K562 (cell line): ENCODE results near the gene NLRP12.
"Not testable (repeated sequence)": the region's sequence is repeated elsewhere in the genome, so short reads cannot be mapped to it uniquely, and the experiment has no call there.

ENCODE experiments used
- ATF2 ChIP-seq: sonication (generic); formaldehyde crosslinking; IDR thresholded peaks from 2 replicates; pipeline ENCODE4 v1.8.1; 2022; ENCODE audit warnings: missing genetic modification reagents
- DPF2 ChIP-seq: fragments of 450-650 bp; IDR thresholded peaks from 2 replicates; pipeline ENCODE4 v1.6.1; 2016
- ESRRB ChIP-seq: fragments of 250-450 bp; sonication (Bioruptor Pico); IDR thresholded peaks from 2 replicates; pipeline ENCODE4 v1.5.0; 2020; ENCODE audit warnings: mild to moderate bottlenecking, moderate library complexity, borderline replicate concordance
- JUNB ChIP-seq: fragments of 450-650 bp; formaldehyde crosslinking; conservative IDR thresholded peaks from 2 replicates; pipeline ENCODE4 v1.4.0; 2020; ENCODE audit warnings: mild to moderate bottlenecking
- POLR2AphosphoS5 ChIP-seq: IDR thresholded peaks from 2 replicates; pipeline ENCODE4 v1.6.1; 2011; ENCODE audit warnings: mild to moderate bottlenecking, low read depth, low read length, moderate library complexity; ENCODE audit not compliant: control insufficient read depth, insufficient read depth
- POLR2B ChIP-seq: fragments of 450-650 bp; IDR thresholded peaks from 2 replicates; pipeline ENCODE4 v1.6.1; 2018; ENCODE audit warnings: low read depth; ENCODE audit not compliant: partially characterized antibody
- RAD21 ChIP-seq, 2 experiments: fragments of 250-450 bp in 1 of 2; fragments of 450-650 bp in 1 of 2; sonication (Bioruptor Pico) in 1 of 2; formaldehyde crosslinking in 1 of 2; IDR thresholded peaks in 1 of 2; conservative IDR thresholded peaks in 1 of 2; 2 replicates each; pipeline versions ENCODE4 v1.4.0 to v1.8.0; 2020 to 2022; ENCODE audit warnings: mild to moderate bottlenecking in 2 of 2, moderate library complexity in 1 of 2
- RCOR1 ChIP-seq, 2 experiments: IDR thresholded peaks; 2 replicates each; pipeline ENCODE4 v1.6.1; 2012; ENCODE audit warnings: low read depth in 2 of 2, low read length in 2 of 2, borderline replicate concordance in 1 of 2, improper control_type of control experiment in 1 of 2
- SRF ChIP-seq, 2 experiments: fragments of 250-450, 450-650 bp in 1 of 2; sonication (Bioruptor Pico) in 1 of 2; sonication (generic) in 1 of 2; formaldehyde crosslinking; IDR thresholded peaks; 2 replicates each; pipeline versions ENCODE4 v1.5.0 to v1.5.1; 2020 to 2022; ENCODE audit warnings: mild to moderate bottlenecking in 1 of 2, missing genetic modification reagents in 1 of 2

- TF ChIP-seq RAD21 (CRISPR knock-in tag; conservative IDR thresholded peaks at IDR 0.05 in 1 of 2, IDR thresholded peaks at IDR 0.05 in 1 of 2); ATF2 (CRISPR knock-in tag); POLR2AphosphoS5; RCOR1 (IDR thresholded peaks at IDR 0.05; ENCODE audit: borderline replicate concordance in 1 of 2, low read depth in 2 of 2, low read length in 2 of 2); POLR2B; DPF2; ESRRB (CRISPR knock-in tag); JUNB (CRISPR knock-in tag); SRF (CRISPR knock-in tag; IDR thresholded peaks at IDR 0.05): not testable (repeated sequence)
Observed at GRCh38 chr19:53769696-53770309, 54.3 kb downstream of the NLRP12 start.
